MM.1S (cell line): ENCODE measurements around the gene EXOC4.

Experiments used
- EZH2 ChIP-seq: fragments of 300-600 bp; sonication (generic); optimal IDR thresholded peaks from 2 replicates; pipeline ENCODE3; 2017; ENCODE audit warnings: low read depth, mild to moderate bottlenecking, antibody characterized with exemption, low read length, mixed read lengths
- EZH2phosphoT487 ChIP-seq: fragments of 300-600 bp; sonication (generic); IDR thresholded peaks from 2 replicates; pipeline ENCODE4 v1.6.1; 2018; ENCODE audit warnings: antibody characterized with exemption, low read length
- TF ChIP-seq, protein P1 (sequence below): fragments of 300-600 bp; sonication (generic); IDR thresholded peaks from 2 replicates; pipeline ENCODE4 v1.5.1; 2016; ENCODE audit warnings: antibody characterized with exemption, low read length, mixed read lengths

DNA sequence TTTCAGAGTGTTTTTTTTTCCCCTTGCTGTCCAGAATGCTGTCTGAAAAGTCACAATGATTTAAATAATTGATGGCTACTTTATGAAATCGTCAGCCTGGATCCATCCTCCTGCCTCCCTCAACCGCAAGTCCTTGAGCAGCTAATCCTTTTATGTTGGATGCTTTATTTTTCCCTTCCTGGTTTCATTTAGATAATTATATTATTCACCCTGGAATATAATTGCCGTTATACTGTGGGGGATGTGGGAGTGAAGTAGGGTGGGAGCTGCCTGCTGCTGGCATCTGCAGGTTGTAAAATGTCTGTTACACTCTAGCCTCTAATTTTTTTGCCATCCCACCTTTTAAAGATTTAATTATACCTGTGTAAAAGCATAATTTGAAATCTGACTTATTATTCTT, 583.8 kb downstream of the EXOC4 start:
- TF ChIP-seq, protein P1, sequence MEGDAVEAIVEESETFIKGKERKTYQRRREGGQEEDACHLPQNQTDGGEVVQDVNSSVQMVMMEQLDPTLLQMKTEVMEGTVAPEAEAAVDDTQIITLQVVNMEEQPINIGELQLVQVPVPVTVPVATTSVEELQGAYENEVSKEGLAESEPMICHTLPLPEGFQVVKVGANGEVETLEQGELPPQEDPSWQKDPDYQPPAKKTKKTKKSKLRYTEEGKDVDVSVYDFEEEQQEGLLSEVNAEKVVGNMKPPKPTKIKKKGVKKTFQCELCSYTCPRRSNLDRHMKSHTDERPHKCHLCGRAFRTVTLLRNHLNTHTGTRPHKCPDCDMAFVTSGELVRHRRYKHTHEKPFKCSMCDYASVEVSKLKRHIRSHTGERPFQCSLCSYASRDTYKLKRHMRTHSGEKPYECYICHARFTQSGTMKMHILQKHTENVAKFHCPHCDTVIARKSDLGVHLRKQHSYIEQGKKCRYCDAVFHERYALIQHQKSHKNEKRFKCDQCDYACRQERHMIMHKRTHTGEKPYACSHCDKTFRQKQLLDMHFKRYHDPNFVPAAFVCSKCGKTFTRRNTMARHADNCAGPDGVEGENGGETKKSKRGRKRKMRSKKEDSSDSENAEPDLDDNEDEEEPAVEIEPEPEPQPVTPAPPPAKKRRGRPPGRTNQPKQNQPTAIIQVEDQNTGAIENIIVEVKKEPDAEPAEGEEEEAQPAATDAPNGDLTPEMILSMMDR: no peak
- TF ChIP-seq EZH2phosphoT487 (no peak), EZH2 (no peak)
